GM04504 (cell line): ENCODE results near the gene THOC1.

Experiments used
- DNase-seq: peaks from one replicate; pipeline ENCODE4 v3.0.0-alpha.2; 2012; ENCODE audit warnings: low read depth

The THOC1 gene

GRCh38 chr18:215448-216010, 52.3 kb downstream of the THOC1 start:
- DNase-seq: no peak

GRCh38 chr18:213966-214365, 53.9 kb downstream of the THOC1 start:
- no peak for DNase-seq

GRCh38 chr18:213505-213904, 54.3 kb downstream of the THOC1 start:
- no peak for DNase-seq

- DNase-seq: no peak
Observed at GRCh38 chr18:212780-213179, 55.1 kb downstream of the THOC1 start.

GRCh38 chr18:211582-211981, 56.3 kb downstream of the THOC1 start:
- no peak for DNase-seq

GRCh38 chr18:210733-211132, 57.1 kb downstream of the THOC1 start:
- no peak for DNase-seq

GRCh38 chr18:210075-210474, 57.8 kb downstream of the THOC1 start:
- no peak for DNase-seq

GRCh38 chr18:199768-200167, 68.1 kb downstream of the THOC1 start:
- no peak for DNase-seq

- no peak for DNase-seq
Observed at GRCh38 chr18:199214-199613, 68.6 kb downstream of the THOC1 start.

- DNase-seq: no peak
Observed at GRCh38 chr18:195651-196050, 72.2 kb downstream of the THOC1 start.

- no peak for DNase-seq
Observed at GRCh38 chr18:192801-193200, 75.0 kb downstream of the THOC1 start.

- peak; percentile 1 for DNase-seq
Observed at GRCh38 chr18:191725-192124, 76.1 kb downstream of the THOC1 start.

GRCh38 chr18:189254-189653, 78.6 kb downstream of the THOC1 start:
- no peak for DNase-seq

GRCh38 chr18:183769-184168, 84.1 kb downstream of the THOC1 start:
- no peak for DNase-seq

- no peak for DNase-seq
Observed at GRCh38 chr18:181711-182110, 86.1 kb downstream of the THOC1 start.

- DNase-seq: no peak
Observed at GRCh38 chr18:179499-179898, 88.3 kb downstream of the THOC1 start.

- DNase-seq: no peak
Observed at GRCh38 chr18:172361-172760, 95.5 kb downstream of the THOC1 start.
